Uterus (tissue), 2 donors: ENCODE measurements around the gene TBCE.

ENCODE experiments used
- POLR2A ChIP-seq, 2 donors: fragments of 450-650 bp; IDR thresholded peaks; one replicate each; pipeline ENCODE4 v1.6.1; 2016; ENCODE audit warnings: antibody characterized with exemption in 2 of 2, mild to moderate bottlenecking in 1 of 2, moderate library complexity in 1 of 2
- TF ChIP-seq, protein P1 (sequence below), 4 experiments: fragments of 200-600 bp in 2 of 4; fragments of 450-650 bp in 2 of 4; sonication (generic) in 2 of 4; IDR thresholded peaks; one replicate each; pipeline ENCODE4 v1.5.1; 2016 to 2019; ENCODE audit warnings: antibody characterized with exemption in 4 of 4, mild to moderate bottlenecking in 2 of 4, moderate library complexity in 1 of 4

DNA sequence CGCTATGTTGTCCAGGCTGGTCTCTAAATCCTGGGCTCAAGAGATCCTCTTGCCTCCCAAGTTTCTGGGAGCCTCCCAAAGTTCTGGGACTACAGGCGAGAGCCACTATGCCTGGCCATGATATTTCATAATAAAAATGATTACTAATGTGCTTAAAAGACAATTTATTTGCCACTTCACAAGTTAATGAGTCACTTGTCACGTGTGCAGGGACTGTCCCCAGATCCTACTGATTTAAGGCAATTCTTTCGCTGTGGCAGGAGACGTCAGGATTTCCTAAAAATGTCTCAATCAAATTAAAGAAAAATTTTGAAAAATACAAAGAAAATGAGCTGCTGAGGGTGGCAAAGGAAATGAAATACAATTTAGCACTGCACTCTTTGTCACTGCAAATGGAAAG lies 93.5 kb downstream of the TBCE start:
- TF ChIP-seq, protein P1, sequence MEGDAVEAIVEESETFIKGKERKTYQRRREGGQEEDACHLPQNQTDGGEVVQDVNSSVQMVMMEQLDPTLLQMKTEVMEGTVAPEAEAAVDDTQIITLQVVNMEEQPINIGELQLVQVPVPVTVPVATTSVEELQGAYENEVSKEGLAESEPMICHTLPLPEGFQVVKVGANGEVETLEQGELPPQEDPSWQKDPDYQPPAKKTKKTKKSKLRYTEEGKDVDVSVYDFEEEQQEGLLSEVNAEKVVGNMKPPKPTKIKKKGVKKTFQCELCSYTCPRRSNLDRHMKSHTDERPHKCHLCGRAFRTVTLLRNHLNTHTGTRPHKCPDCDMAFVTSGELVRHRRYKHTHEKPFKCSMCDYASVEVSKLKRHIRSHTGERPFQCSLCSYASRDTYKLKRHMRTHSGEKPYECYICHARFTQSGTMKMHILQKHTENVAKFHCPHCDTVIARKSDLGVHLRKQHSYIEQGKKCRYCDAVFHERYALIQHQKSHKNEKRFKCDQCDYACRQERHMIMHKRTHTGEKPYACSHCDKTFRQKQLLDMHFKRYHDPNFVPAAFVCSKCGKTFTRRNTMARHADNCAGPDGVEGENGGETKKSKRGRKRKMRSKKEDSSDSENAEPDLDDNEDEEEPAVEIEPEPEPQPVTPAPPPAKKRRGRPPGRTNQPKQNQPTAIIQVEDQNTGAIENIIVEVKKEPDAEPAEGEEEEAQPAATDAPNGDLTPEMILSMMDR (IDR thresholded peaks at IDR 0.05), result no peak
- TF ChIP-seq POLR2A (IDR thresholded peaks at IDR 0.05), result no peak
